Activated CD4-positive, alpha-beta T cell treated with anti-CD3 and anti-CD28 coated beads for 4 hours (primary cell): ENCODE results near the gene UBR3.

Source experiments
- DNase-seq, 2 donors: peaks; one replicate each; pipeline ENCODE4 v3.0.0-alpha.2; 2020

Gene UBR3

GRCh38 chr2:170054997-170055396 is 227.7 kb downstream of the UBR3 start:
- DNase-seq, result no peak

GRCh38 chr2:170056900-170057299 is 229.6 kb downstream of the UBR3 start:
- DNase-seq, result no peak

GRCh38 chr2:170063456-170064235 is 236.4 kb downstream of the UBR3 start:
- DNase-seq, result no peak

- DNase-seq, result no peak
These were observed 243.5 kb downstream of the UBR3 start for GRCh38 chr2:170070778-170071177.

GRCh38 chr2:170073288-170073687 is 246.0 kb downstream of the UBR3 start:
- DNase-seq, result no peak

GRCh38 chr2:170076189-170076588 is 248.9 kb downstream of the UBR3 start:
- DNase-seq, result no peak

- no peak for DNase-seq
These were observed 250.7 kb downstream of the UBR3 start for GRCh38 chr2:170077830-170078569.

GRCh38 chr2:170084820-170085491 is 257.7 kb downstream of the UBR3 start:
- no peak for DNase-seq

- no peak for DNase-seq
These were observed 258.9 kb downstream of the UBR3 start for GRCh38 chr2:170086117-170086688.

GRCh38 chr2:170086751-170087412 is 259.6 kb downstream of the UBR3 start:
- no peak for DNase-seq

GRCh38 chr2:170087413-170087793 is 260.1 kb downstream of the UBR3 start:
- DNase-seq, result no peak

- DNase-seq, result no peak
These were observed 261.5 kb downstream of the UBR3 start for GRCh38 chr2:170088776-170089175.

- DNase-seq, result no peak
These were observed 263.0 kb downstream of the UBR3 start for GRCh38 chr2:170090229-170090628.

- no peak for DNase-seq
These were observed 264.2 kb downstream of the UBR3 start for GRCh38 chr2:170091436-170091835.

GRCh38 chr2:170092436-170093060 is 265.3 kb downstream of the UBR3 start:
- DNase-seq, result no peak

- no peak for DNase-seq
These were observed 268.1 kb downstream of the UBR3 start for GRCh38 chr2:170095380-170095779.

- no peak for DNase-seq
These were observed 271.5 kb downstream of the UBR3 start for GRCh38 chr2:170098626-170099312.

GRCh38 chr2:170101789-170102188 is 274.5 kb downstream of the UBR3 start:
- DNase-seq, result no peak

- no peak for DNase-seq
These were observed 279.0 kb downstream of the UBR3 start for GRCh38 chr2:170106102-170106840.

GRCh38 chr2:170113168-170113894 is 286.1 kb downstream of the UBR3 start:
- no peak for DNase-seq
